ENCODE measurements around the gene CEMIP. TPM values are rescaled to one million over a fixed set of nuclear protein-coding genes. Genes with fewer than 3 reads are reported as not detected.

CEMIP gene
- total and polyA plus RNA-seq, 2 of the 4 experiments (the other 2 are of a cell fraction): 63.8 to 78.0 TPM

DNA sequence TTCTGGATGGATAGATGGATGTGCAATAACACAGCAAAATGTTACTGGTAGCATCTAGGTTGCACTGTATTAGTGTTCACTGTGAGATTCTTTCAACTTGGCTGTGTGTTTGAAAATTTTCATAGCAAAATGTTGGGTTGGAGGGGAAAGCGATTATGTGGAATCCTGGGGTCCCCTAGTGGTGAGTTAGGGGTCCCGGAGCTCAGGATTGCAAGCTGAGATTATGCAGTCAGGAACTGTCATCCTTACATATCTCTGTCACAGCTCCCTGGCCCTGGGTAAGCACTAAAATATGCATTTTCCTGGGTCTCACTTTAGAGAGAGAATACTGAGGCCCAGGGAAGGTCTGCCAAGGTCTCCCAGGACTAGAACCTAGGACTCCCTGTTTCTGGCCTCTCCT lies 77.2 kb downstream of the CEMIP start:
- no peak overlapping the region for H3K23ac ChIP-seq (ENCODE audit: low read depth, low read length)
- no peak overlapping the region for H2AFZ ChIP-seq (replicated peaks; ENCODE audit: low read length, poor library complexity)
- H3K4me2 ChIP-seq (ENCODE audit: low read depth, low read length): no peak overlapping the region
- in situ Hi-C loops (cut with MboI; ENCODE audit: low sequenced_read_pairs) (no loop called here), dilution Hi-C loops (cut with HindIII; ENCODE audit: low sequenced_read_pairs, unreplicated experiment) (no loop called here), intact Hi-C loops (cut with micrococcal nuclease) (no loop called here)
- H3K36me3 ChIP-seq (ENCODE audit: control insufficient read depth, insufficient read depth, low read length): peaks cover 69% of the 10 kb centered on the region
- no peak overlapping the region for H4K8ac ChIP-seq (ENCODE audit: low read depth in 2 of 2, low read length in 2 of 2)
- H3K9ac ChIP-seq (ENCODE audit: low read depth, low read length): no peak overlapping the region
- H2BK5ac ChIP-seq (ENCODE audit: low read depth, low read length, poor library complexity, severe bottlenecking): no peak overlapping the region
- ATAC-seq (ENCODE audit: low read depth) (no peak), DNase-seq (no peak)
- no CpG with 5 or more reads among the region's 2 CpGs for WGBS, 2 experiments (ENCODE audit: extremely low coverage in 2 of 2, insufficient read length in 1 of 2)
- H2AK5ac ChIP-seq (ENCODE audit: low read depth, low read length): no peak overlapping the region
- no peak overlapping the region for H3K14ac ChIP-seq (replicated peaks; ENCODE audit: low read depth, low read length)
- no peak overlapping the region for H2AK9ac ChIP-seq (replicated peaks; ENCODE audit: low read depth, low read length, poor library complexity)
- H4K20me1 ChIP-seq (ENCODE audit: insufficient read depth, low read length): peaks cover 85% of the 10 kb centered on the region
- no TSS peak for BruUV-seq (replicated peaks)
- no peak overlapping the region for H2BK15ac ChIP-seq (ENCODE audit: low read depth, low read length)
- H2BK20ac ChIP-seq (ENCODE audit: low read depth, low read length): no peak overlapping the region
- peaks cover 2% of the 10 kb centered on the region; the same call in 1 of the 2 replicates for H3K4me1 ChIP-seq (ENCODE audit: control insufficient read depth, insufficient read depth, low read length)
- H3K27ac ChIP-seq (ENCODE audit: insufficient read depth, low read length): no peak overlapping the region
- no peak overlapping the region for H4K5ac ChIP-seq (ENCODE audit: low read depth, low read length)
- peaks cover 0 to 6% of the 10 kb centered on the region in 2 experiments; a peak in 2 of 4 replicates for H3K79me1 ChIP-seq (ENCODE audit: low read depth in 1 of 2, low read length in 2 of 2)
- H4K91ac ChIP-seq (ENCODE audit: insufficient read depth, low read depth, low read length): no peak overlapping the region
- POLR2A ChIA-PET (ENCODE audit: unreplicated experiment): no interaction called here
- H3K56ac ChIP-seq (ENCODE audit: extremely low read depth, insufficient read depth, low read length): no peak overlapping the region
- H3K18ac ChIP-seq (ENCODE audit: low read depth, low read length): no peak overlapping the region
- TF ChIP-seq RAD21 (IDR thresholded peaks at IDR 0.05; ENCODE audit: low read length) (peak; percentile 43), SMC3 (IDR thresholded peaks at IDR 0.05; ENCODE audit: low read depth, low read length) (no peak)
- TF ChIP-seq, protein P1, sequence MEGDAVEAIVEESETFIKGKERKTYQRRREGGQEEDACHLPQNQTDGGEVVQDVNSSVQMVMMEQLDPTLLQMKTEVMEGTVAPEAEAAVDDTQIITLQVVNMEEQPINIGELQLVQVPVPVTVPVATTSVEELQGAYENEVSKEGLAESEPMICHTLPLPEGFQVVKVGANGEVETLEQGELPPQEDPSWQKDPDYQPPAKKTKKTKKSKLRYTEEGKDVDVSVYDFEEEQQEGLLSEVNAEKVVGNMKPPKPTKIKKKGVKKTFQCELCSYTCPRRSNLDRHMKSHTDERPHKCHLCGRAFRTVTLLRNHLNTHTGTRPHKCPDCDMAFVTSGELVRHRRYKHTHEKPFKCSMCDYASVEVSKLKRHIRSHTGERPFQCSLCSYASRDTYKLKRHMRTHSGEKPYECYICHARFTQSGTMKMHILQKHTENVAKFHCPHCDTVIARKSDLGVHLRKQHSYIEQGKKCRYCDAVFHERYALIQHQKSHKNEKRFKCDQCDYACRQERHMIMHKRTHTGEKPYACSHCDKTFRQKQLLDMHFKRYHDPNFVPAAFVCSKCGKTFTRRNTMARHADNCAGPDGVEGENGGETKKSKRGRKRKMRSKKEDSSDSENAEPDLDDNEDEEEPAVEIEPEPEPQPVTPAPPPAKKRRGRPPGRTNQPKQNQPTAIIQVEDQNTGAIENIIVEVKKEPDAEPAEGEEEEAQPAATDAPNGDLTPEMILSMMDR (conservative IDR thresholded peaks at IDR 0.05; ENCODE audit: low read depth, low read length): peak; percentile 35
- TF ChIP-seq, protein P2, sequence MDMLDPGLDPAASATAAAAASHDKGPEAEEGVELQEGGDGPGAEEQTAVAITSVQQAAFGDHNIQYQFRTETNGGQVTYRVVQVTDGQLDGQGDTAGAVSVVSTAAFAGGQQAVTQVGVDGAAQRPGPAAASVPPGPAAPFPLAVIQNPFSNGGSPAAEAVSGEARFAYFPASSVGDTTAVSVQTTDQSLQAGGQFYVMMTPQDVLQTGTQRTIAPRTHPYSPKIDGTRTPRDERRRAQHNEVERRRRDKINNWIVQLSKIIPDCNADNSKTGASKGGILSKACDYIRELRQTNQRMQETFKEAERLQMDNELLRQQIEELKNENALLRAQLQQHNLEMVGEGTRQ (IDR thresholded peaks at IDR 0.05; ENCODE audit: low read depth, low read length): no peak
- no peaks in the 10 kb centered on the region; the same call in 1 of the 2 replicates for H3K27me3 ChIP-seq (ENCODE audit: control insufficient read depth, insufficient read depth, low read length)
- no peaks in the 10 kb centered on the region for H3K9me3 ChIP-seq (ENCODE audit: control insufficient read depth, insufficient read depth, low read length)
- H3K4ac ChIP-seq (ENCODE audit: low read depth, low read length): no peak overlapping the region
- CTCF ChIA-PET: no interaction called here
- no peak overlapping the region for H3K4me3 ChIP-seq (ENCODE audit: insufficient read depth, low read depth, low read length)
- peaks cover 5% of the 10 kb centered on the region; the same call in 1 of the 2 replicates for H3K9me1 ChIP-seq (ENCODE audit: insufficient read depth, low read length)
- no peak overlapping the region for H2BK120ac ChIP-seq (ENCODE audit: low read depth, low read length)

All from IMR-90 (cell line).